ENCODE data around the gene NRCAM. TPM values are rescaled to one million over a fixed set of nuclear protein-coding genes. Genes with fewer than 3 reads are reported as not detected.
"Not testable (repeated sequence)": the region's sequence is repeated elsewhere in the genome, so short reads cannot be mapped to it uniquely, and the experiment has no call there.

The NRCAM gene
- 1.5 TPM for polyA plus RNA-seq (2013, experiment 1 of 2; ENCODE audit: insufficient read length)
- 1.0 TPM for polyA plus RNA-seq (2013, experiment 2 of 2; ENCODE audit: insufficient read length)

DNA sequence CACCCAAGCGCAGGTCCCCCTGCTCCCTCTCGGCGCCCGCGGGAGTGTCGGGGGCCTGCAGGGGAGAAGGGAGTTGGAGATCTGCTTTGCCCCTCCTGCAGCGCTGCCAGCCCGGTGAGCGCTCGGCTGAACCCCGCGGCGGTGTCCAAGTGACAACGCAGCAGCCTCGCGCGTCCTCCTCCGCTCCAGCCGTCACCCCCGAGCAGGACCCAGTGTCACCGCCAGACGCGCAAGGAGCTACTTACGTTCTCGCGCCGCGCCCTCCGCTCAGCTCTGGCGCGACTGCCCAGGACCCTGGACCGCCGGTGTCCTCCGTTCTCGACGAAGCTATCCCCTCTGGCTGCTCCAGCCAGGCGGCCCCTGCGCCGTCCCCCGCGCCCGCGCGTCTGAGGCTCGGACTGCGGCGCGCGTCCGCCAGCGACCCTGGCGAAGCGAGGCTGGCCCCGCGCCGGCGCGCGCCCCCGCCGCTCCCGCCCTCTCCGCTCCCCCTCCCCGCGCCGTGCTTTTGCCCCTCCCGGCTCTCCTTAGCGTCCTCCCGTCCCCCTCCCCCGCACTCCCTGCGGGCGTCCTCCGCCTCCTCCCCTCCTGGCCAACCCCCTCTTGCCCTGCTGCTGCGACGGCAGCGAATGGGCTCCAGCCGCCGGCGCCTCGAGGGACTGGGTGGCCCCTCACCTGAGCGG, at the start of gene NRCAM:
Gene NRCAM, minus strand, starts transcription at position 439 of the 680 bp plus-strand sequence. CDS start 216,372 bp downstream, outside the sequence.
- DNase-seq, result peak; percentile 10

DNA sequence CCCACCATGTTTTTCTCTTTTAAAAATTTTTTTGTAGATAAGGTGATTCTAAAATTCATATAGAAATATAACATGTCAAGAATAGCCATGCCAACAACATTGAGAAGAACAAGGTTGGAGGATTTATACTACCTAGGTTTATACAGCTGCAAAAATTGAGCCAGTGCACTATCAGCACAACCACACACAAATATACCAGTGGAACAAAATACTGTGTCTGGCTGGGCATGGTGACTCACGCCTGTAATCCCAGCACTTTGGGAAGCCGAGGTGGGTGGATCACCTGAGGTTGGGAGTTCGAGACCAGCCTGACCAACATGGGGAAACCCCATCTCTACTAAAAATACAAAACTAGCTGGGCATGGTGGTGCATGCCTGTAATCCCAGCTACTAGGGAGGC, 48.3 kb upstream of the NRCAM start:
- not testable (repeated sequence) for DNase-seq

DNA sequence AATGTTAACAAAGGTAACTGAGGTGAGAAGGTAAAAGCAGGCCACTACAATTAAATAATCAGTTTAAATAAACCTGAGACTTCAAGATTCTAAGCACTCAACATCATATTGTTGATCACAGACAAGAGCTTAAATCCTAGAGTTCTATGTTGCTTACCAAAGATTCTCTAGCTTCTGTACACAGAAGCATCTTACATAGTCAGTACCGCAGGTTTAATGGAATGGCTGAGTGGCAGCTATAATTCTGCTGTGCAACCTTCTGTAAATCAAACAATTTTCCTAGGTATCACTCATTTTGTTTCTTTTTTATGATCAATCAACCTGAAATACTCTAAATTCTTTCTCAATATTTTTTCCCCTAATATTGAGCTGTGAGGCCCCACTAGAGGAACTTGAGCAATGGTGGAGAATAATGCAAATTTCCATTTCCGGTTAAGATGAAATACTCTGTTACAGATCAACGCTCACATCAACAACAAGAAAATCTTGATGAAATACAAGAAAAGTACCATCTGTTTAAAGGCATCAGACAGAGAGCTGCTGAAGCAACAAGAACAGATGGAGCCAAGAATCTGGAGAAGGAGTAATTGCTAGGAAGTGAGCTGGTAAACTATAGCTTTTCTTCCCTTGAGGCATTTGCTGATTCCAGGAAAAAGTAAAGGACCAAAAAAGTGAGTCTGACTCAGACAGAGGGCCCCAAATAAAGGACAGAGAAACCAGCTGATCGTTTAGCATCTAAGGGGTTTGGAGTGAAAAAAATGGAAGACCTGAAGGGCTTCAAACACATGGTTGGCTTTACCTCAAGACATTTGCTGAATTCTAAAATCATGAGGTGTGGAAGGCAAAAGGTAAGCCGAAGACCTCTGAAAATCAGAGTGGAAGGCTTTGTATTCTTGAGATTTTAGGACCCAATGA, 47.1 kb upstream of the NRCAM start:
- peak; percentile 28 for DNase-seq

DNA sequence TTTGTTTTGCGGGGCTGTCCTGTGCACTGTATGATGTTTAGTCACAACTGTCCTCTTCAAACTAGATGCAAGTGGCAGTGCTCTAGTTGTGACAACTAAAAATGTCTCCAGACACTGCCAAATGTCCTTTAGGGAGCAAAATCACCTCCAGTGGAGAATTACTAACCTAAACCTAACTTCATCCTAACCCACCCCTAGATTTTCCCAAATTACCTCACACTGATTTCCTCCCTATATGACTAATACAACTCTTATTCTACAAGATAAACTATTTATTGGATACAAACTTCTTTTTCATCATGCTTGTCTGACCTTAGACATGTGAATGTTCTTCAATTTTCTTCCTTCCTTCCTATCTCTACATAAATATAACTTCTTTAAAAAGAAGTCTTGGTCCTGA, 43.3 kb upstream of the NRCAM start:
- DNase-seq, result no peak

DNA sequence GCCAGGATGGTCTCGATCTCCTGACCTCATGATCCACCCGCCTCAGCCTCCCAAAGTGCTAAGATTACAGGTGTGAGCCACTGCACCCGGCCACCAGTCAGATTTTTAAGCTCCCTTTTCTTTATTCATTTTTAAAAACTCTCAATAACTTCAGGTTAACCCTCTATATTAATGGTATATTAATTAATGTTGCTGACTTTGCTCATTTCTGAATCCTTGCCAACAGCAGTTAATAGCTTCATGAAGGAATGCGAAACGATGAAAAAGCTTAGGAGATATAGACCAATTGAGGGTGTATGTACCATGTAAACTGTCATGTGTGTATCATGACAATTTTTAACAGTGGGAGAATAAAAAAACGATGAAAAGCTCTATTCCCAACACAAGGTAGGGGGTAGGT, 42.2 kb upstream of the NRCAM start:
- no peak for DNase-seq

DNA sequence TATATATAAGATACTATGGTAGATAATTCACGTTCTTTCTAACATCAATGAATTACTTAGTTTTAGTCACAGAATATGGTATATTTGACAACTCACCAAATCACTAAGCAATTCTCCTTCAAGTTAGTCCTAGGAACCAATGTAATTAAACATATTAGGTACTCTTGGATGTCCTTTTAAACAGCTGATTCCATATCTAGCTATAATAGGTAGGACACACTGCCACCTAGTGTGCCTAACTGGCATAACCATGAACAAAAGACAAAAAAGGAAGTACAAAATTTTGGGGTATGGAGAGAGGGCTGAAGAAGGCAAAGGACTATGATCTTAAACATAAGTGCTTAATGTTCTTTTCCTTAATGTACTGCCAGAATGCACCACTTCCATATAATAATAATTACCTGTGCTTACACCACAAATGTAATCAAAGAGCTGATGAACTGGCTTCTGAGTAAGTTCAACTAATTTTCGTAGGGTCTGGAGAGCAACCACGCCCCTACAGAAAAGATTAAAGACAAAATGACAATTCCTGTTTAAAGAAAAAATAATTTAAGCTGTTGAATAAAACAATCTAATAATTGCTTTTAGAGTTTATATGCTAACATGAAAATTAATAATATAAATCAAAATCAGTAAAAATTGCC, 41.0 kb upstream of the NRCAM start:
- peak; percentile 45 for DNase-seq

DNA sequence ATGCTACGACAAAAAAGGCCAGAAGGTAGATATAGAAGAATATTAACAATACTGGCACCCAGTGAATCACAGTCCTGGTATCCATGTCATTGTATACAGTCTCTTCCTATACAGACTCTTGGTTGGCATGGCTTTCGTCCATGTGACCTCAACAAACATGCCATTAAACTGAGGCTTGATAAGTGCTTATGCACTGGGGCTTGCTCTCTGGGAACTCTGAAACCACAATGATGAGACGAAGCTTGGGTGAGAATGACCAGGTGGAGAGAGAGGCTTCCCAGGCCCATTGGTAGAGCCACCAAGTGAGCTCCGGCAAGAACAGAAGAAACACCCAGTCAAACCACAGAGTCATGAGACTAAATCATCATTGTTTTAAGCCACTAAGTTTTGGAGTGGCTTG, 36.5 kb upstream of the NRCAM start:
- DNase-seq, result no peak

DNA sequence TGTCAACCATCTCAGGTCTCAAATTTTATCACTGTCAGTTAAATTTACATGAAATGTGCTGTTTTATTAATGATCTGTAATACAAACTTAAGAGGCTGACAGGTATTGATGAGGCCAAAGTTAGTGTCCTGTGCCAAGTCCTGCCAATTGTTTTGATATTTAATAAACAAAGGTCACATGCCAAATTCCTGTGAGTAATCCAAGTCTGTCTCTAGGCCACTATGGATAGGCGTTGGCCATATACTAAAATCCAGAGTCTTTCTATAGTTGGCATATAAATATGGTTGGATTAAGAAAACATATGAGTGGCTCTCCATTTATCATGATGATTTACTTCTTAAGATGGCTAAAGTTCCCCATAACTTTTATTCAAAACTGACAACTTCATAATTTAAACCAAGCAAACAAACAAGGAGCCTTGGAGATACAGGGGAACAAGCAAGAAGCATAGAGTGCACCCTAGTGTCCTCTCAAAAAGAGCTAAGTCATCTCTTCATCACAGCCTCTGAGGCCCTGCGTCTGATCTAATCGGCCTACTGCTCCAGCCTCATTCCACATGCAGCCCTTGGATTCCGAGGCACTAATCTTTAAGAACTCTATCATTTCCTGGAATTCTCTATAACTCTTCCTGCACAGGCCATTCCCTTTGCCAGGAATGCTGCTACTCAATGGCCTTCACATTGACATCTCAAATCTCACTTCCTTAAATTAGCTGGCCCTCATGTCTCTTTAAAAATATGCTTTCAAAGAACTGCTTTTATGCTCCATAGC, 32.7 kb upstream of the NRCAM start:
- no peak for DNase-seq

DNA sequence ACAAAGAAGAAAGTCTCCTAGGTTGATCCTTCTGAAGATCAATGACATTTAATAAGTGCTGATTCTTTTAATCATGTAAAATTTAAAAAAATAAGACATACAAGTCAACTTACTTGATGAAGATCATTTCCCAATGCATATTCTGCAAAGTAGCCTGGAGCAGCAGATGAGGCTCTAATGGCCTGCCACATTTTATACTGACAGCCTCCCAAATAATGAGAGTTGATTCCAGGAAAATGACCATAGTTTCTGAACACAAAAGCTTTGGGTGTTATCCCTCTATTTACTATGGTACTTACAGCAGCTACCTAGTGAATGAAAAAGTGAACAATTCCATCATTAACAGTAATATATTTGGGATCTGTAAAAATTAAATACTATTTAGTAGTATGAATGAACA, 31.4 kb upstream of the NRCAM start:
- DNase-seq, result no peak

DNA sequence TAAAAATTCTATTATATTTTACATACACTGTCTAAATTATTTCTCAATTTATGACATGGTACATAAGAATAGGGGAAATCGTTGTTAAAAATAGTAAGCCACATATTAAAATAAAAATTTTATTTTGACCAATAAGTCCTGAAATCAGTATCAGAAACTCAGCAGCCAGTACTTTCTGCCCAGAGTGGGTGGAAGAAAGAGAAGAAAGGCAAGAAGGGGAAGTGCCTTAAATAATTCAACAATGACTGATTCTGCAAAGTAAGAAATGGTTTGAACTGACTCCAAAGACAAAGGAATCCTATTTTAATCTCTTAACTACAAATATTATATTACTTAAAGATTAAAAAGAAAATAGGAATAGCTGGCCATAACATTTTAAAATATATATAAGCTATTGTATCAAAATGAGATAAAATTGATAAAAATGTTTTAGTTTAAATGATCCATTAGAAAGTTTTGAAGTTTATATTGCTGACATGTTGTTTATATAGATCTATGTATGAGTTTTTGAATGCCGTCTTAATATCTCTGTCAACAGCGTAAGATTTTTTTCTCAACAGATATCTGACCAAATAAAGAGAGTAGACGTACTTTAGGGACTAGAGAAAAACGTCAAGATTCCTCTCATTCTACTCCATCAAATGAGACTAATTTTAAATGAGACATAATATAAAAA, 30.2 kb upstream of the NRCAM start:
- peak; percentile 32 for DNase-seq

DNA sequence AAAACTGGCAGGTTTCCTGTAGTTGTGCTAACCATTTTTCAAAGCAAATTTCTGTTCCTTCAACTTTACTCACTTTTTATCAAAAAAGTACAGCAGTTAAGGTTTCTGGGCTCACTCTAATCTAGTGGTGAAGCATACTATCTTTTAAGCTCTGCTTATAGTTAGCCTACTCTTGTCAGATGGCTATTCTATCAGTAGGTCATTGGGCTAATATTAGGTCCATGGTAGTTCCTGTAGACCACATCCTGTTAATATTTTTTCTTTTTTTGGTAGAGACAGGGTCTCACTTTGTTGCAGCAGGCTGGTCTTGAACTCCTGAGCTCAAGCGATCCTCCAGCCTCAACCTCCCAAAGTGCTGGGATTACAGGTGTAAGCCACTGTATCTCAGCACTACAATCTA, 27.9 kb upstream of the NRCAM start:
- DNase-seq, result no peak

DNA sequence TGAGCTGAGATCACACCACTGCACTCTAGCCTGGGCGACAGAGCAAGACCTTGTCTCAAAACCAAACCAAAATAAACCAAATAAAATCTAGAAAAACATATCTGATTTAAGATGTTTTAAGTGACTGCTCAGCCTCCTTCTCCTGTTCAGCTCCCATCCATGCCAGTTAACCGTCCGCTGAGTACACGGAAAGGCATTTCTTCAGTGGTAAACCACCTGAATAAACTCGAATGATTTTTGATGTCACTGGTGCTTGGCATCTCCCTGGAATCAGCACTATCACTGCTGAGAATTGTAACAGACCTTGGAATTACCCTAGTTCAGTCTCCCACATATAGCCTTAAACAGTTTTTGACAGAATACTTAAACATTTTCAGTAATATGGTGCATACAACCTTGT, 24.1 kb upstream of the NRCAM start:
- no peak for DNase-seq

DNA sequence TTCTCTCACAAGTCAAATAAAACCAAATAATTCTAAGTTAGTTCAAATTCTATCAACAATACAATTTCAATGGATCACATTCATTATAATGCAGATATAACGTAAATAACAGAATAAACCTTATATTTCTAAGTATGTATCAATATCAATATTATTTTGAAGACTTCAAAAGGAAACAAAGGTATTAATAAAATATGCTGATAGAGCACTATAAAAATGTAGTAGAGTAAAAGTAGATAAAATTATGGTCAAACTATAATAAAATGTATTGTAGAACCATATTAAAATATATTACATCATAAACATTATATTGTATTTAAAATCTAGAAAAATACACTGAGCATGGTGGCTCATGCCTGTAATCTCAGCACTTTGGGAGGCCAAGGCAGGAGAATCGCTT, 23.5 kb upstream of the NRCAM start:
- no peak for DNase-seq

DNA sequence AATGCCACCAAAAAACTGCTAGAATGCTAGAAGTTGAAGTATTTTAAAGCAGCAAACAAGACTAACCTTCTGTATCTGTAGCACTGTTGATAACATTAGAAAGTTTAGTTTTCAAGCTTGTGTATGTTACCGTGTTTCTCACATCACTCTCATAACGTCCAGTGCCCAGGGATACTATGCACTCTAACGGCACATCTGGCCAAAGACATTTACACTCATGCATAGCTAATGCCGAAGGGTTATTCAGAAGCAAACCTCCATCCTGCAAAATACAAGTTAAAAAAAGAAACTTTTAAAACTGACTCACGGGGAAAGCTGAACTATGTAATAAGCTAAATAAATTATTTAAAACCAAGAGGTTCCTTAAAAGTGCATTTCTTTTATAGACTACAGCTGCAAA, 22.9 kb upstream of the NRCAM start:
- no peak for DNase-seq

DNA sequence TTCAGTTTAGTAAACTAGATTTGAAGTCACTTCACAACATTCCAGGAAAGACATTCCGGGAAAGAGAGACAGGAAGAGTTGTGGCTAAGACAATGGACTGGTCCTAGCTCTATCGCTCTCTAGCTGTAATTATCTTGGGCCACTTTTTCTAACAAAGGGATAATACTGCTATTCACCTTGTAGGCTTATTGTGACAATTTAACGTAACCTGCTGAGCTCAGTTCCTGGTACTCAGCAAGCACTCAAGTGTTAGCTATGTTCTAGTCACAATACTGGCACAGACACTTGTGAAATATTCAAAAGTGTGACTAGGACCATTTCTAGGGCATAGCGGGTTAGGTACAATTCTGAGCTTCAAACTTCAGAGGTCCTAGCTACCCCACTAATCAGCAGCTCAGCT, 12.0 kb upstream of the NRCAM start:
- no peak for DNase-seq

DNA sequence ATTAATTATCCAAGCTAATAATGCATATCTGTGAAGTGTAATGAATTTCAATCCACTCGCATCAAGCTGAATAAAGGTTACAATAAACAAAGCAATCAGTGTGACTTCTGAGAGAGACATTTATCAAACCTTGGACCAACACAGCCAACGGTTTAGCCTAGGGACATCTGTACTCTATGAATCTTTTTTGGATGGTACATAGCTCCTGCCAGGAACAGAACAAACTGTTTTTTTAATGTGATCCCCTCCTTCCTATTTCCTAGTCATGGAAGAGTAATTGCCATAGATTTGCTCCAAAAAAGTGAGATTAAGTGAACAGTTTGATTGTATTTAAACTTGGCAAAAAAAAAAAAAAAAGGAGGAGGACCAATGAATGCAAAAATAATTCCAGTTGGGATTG, 11.2 kb upstream of the NRCAM start:
- DNase-seq, result no peak

DNA sequence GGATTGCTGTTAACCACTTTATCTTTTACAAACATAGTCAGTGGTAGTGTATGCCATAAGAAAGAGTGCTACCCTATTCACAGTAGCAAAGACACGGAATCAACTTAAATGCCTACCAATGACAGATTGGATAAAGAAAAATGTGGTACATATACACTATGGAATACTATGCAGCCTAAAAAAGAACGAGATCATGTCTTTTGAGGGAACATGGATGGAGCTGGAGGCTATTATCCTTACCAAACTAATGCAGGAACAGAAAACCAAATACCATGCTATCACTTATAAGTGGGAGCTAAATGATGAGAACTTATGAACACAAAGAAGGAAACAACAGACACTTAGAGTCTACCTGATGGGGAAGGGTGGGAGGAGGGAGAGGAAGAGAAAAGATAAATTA, 10.1 kb upstream of the NRCAM start:
- not testable (repeated sequence) for DNase-seq

DNA sequence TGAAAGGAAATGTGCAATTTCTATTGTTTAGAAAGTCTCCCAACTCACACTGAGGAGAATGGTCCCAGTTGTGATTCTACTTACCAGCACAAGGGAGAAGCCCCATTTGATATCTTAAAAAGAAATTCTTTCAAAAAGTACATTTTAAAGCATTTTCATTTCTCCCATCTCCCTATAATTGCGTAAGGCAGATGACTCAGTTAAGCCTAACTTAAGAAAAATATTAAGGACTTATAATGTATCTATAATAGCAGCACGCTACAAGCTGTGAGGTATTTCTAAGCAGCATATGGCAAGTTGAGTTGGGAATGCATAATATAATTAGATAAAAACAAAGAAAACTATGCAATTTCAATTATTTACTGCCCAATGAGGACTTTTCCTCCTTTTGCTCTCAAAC, 8.5 kb upstream of the NRCAM start:
- DNase-seq, result no peak

DNA sequence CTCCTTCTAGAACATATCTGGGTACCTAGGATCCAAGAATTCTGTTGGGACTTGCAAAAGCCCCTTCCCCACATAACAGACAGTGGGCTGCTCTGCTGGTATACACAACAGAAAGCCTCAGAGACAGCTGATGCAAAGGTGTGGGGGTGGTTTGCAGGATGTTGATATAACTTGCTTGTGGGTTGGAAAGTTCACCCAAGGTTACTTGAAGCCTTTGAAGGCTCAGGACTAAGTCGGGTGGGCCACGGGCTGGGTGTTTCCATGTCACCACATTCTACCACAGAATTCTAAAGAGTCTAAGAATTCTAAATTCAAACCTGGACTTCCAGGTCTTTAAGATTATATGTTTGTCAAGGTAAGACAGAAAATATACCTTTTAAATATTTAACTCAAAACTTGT, 7.4 kb upstream of the NRCAM start:
- no peak for DNase-seq

DNA sequence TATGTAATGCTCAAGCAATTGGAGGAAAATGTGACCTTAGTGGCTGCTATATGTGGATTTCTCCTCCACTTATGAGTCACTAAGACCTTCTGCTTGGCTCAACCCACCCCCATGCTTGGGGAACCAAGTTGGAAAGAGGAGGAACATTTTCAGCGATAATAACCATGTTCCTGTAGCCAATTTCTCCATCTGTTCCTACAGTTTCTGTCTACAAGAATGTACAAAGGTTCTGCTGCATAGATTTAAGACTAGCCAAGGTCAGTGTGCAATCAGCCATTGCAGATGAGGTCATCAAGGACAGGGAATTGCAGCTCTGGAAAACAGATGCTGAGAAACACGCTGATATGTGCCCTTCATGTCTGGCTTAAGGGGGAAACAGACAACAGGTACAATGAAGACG, 5.6 kb upstream of the NRCAM start:
- DNase-seq, result peak; percentile 31

DNA sequence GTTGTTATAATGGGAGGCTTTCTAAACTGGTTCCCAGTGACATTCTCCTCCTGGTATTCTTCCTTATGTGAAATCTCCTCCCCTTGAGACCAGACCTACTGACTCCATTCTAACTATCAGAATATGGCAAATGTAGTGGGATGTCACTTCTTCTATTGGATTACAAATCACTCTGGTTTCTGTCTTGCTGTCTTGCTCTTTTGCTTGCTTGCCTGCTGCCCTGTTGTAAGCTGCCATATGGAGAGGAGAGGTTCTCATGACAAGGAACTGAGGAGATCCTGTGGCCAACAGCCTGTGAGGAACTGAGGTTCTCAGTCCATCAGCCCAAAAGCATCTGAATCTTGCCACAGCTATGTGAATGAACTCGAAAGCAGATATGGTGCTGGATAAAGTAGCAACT, 4.7 kb upstream of the NRCAM start:
- DNase-seq, result no peak
